IPS DF 4.7 (cell line): Measurements from ENCODE around the gene UBL7.
"Not testable (repeated sequence)": the region's sequence is repeated elsewhere in the genome, so short reads cannot be mapped to it uniquely, and the experiment has no call there.

ENCODE experiments used
- DNase-seq: peaks from one replicate; pipeline ENCODE4 v3.0.0-alpha.2; 2013; ENCODE audit warnings: low spot score; ENCODE audit errors: extremely low read depth

Gene UBL7

GRCh38 chr15:74464216-74464615, 3.3 kb upstream of the UBL7 start:
- DNase-seq: no peak

GRCh38 chr15:74463634-74464033, 2.7 kb upstream of the UBL7 start:
- no peak for DNase-seq

- DNase-seq: no peak
These were observed 1.0 kb upstream of the UBL7 start for GRCh38 chr15:74461847-74462511.

- DNase-seq: no peak
These were observed 662 bp downstream of the UBL7 start for GRCh38 chr15:74460298-74460697.

- DNase-seq: not testable (repeated sequence)
These were observed 1.2 kb downstream of the UBL7 start for GRCh38 chr15:74459798-74460197.

GRCh38 chr15:74458473-74458872, 2.5 kb downstream of the UBL7 start:
- no peak for DNase-seq

- DNase-seq: not testable (repeated sequence)
These were observed 3.9 kb downstream of the UBL7 start for GRCh38 chr15:74457036-74457435.

- no peak for DNase-seq
These were observed 6.0 kb downstream of the UBL7 start for GRCh38 chr15:74454764-74455500.

- no peak for DNase-seq
These were observed 6.8 kb downstream of the UBL7 start for GRCh38 chr15:74453925-74454763.

GRCh38 chr15:74451861-74452835, 8.8 kb downstream of the UBL7 start:
- DNase-seq: no peak

GRCh38 chr15:74451322-74451721, 9.6 kb downstream of the UBL7 start:
- no peak for DNase-seq

- DNase-seq: no peak
These were observed 11.2 kb downstream of the UBL7 start for GRCh38 chr15:74449643-74450205.

- no peak for DNase-seq
These were observed 11.9 kb downstream of the UBL7 start for GRCh38 chr15:74449095-74449494.

- DNase-seq: no peak
These were observed 14.9 kb downstream of the UBL7 start for GRCh38 chr15:74445816-74446763.

- no peak for DNase-seq
These were observed 16.6 kb downstream of the UBL7 start for GRCh38 chr15:74444106-74445062.

GRCh38 chr15:74443100-74443909, 17.7 kb downstream of the UBL7 start:
- DNase-seq: no peak

GRCh38 chr15:74442604-74443003, 18.4 kb downstream of the UBL7 start:
- DNase-seq: no peak
